Suprapubic skin (tissue), 4 donors: ENCODE measurements around the gene NTM. TPM values are rescaled to one million over a fixed set of nuclear protein-coding genes. Genes with fewer than 3 reads are reported as not detected.

Experiments used
- DNase-seq, 2 donors: peaks; one replicate each; pipeline ENCODE4 v3.0.0-alpha.2; 2019; ENCODE audit warnings: low spot score in 2 of 2
- H3K27ac ChIP-seq: fragments of 200-600 bp; sonication (generic); one replicate; pipeline ENCODE4 v1.5.1; 2019
- H3K27me3 ChIP-seq: fragments of 200-600 bp; sonication (generic); one replicate; pipeline ENCODE4 v1.5.1; 2019
- H3K36me3 ChIP-seq: fragments of 200-600 bp; sonication (generic); one replicate; pipeline ENCODE4 v1.5.1; 2019
- H3K4me1 ChIP-seq: fragments of 200-600 bp; sonication (generic); one replicate; pipeline ENCODE4 v1.5.1; 2019
- H3K4me3 ChIP-seq: fragments of 200-600 bp; sonication (generic); one replicate; pipeline ENCODE4 v1.5.1; 2019; ENCODE audit warnings: mild to moderate bottlenecking
- H3K9me3 ChIP-seq: fragments of 200-600 bp; sonication (generic); one replicate; pipeline ENCODE4 v1.5.1; 2019
- CTCF ChIP-seq, 2 donors: fragments of 200-600 bp in 1 of 2; fragments of 450-650 bp in 1 of 2; sonication (generic) in 1 of 2; IDR thresholded peaks; one replicate each; pipeline ENCODE4 v1.5.1; 2016 to 2019; ENCODE audit warnings: antibody characterized with exemption in 2 of 2, mild to moderate bottlenecking in 1 of 2, moderate library complexity in 1 of 2
- EP300 ChIP-seq: sonication (generic); formaldehyde crosslinking; IDR thresholded peaks from one replicate; pipeline ENCODE4 v1.6.1; 2017; ENCODE audit warnings: antibody characterized with exemption
- POLR2A ChIP-seq, 2 donors: fragments of 450-650 bp; IDR thresholded peaks; one replicate each; pipeline ENCODE4 v1.6.1; 2017; ENCODE audit warnings: antibody characterized with exemption in 2 of 2, mild to moderate bottlenecking in 2 of 2, moderate library complexity in 2 of 2
- POLR2AphosphoS5 ChIP-seq, 3 donors: sonication (generic); formaldehyde crosslinking; IDR thresholded peaks; one replicate each; pipeline ENCODE4 v1.6.1; 2017; ENCODE audit warnings: antibody characterized with exemption in 3 of 3
- WGBS: methylation state at CpG from one replicate; pipeline ENCODE4 v1.1.5; 2018; 5-methylcytosine and 5-hydroxymethylcytosine counted together
- total RNA-seq, 4 donors: library from RNA; depleted of rRNA; stranded (reverse); fragments of >200 nt; gene quantifications; one replicate each; pipeline ENCODE4 v1.1.0, GENCODE V29; 2016

The NTM gene
- total RNA-seq, 4 donors from 2014 or later = 0.19 to 19.1 (median 2.1) TPM

GRCh38 chr11:132343445-132344175 lies 973.2 kb downstream of the NTM start:
- H3K4me1 ChIP-seq = no peaks in the 10 kb centered on the region
- H3K36me3 ChIP-seq = no peaks in the 10 kb centered on the region
- no peak for DNase-seq

GRCh38 chr11:132346558-132347148 lies 976.2 kb downstream of the NTM start:
- no peak for TF ChIP-seq POLR2AphosphoS5 (IDR thresholded peaks at IDR 0.05)
- TF ChIP-seq EP300 = no peak
- TF ChIP-seq CTCF (IDR thresholded peaks at IDR 0.05) = no peak
- TF ChIP-seq POLR2A (IDR thresholded peaks at IDR 0.05) = no peak
- WGBS = 75% methylated on average over 6 of the region's 6 CpGs
- H3K9me3 ChIP-seq = no peaks in the 10 kb centered on the region

More at GRCh38 chr11:132343445-132344175, 973.2 kb downstream of the NTM start:
- Histone ChIP-seq H3K27ac (no peak overlapping the region), H3K4me3 (no peak overlapping the region), H3K9me3 (no peaks in the 10 kb centered on the region), H3K27me3 (no peaks in the 10 kb centered on the region)
- TF ChIP-seq POLR2AphosphoS5 (IDR thresholded peaks at IDR 0.05) (no peak), CTCF (IDR thresholded peaks at IDR 0.05) (no peak), EP300 (no peak), POLR2A (IDR thresholded peaks at IDR 0.05) (no peak)
- WGBS = 40% methylated on average over 5 of the region's 5 CpGs

GRCh38 chr11:132347156-132348090 lies 977.0 kb downstream of the NTM start:
- H3K36me3 ChIP-seq = no peaks in the 10 kb centered on the region
- H3K4me1 ChIP-seq = no peaks in the 10 kb centered on the region
- H3K27ac ChIP-seq = no peak overlapping the region
- H3K27me3 ChIP-seq = peaks cover 3% of the 10 kb centered on the region
- H3K4me3 ChIP-seq = no peak overlapping the region
- 67% methylated on average over 21 of the region's 22 CpGs for WGBS
- DNase-seq = no peak
- no peaks in the 10 kb centered on the region for H3K9me3 ChIP-seq
- TF ChIP-seq POLR2AphosphoS5 (IDR thresholded peaks at IDR 0.05) (no peak), CTCF (IDR thresholded peaks at IDR 0.05) (no peak), POLR2A (IDR thresholded peaks at IDR 0.05) (no peak), EP300 (no peak)

More at GRCh38 chr11:132346558-132347148, 976.2 kb downstream of the NTM start:
- no peak for DNase-seq
- Histone ChIP-seq H3K4me1 (no peaks in the 10 kb centered on the region), H3K4me3 (no peak overlapping the region), H3K27me3 (peaks cover 3% of the 10 kb centered on the region), H3K36me3 (no peaks in the 10 kb centered on the region), H3K27ac (no peak overlapping the region)

GRCh38 chr11:132349811-132350733 lies 979.7 kb downstream of the NTM start:
- Histone ChIP-seq H3K4me1 (no peaks in the 10 kb centered on the region), H3K27me3 (peaks cover 3% of the 10 kb centered on the region), H3K4me3 (no peak overlapping the region), H3K27ac (no peak overlapping the region), H3K36me3 (no peaks in the 10 kb centered on the region), H3K9me3 (no peaks in the 10 kb centered on the region)
- DNase-seq = no peak
- TF ChIP-seq EP300 = no peak
- TF ChIP-seq POLR2A (IDR thresholded peaks at IDR 0.05) = no peak
- no peak for TF ChIP-seq CTCF (IDR thresholded peaks at IDR 0.05)
- TF ChIP-seq POLR2AphosphoS5 (IDR thresholded peaks at IDR 0.05) = no peak
- 84% methylated on average over 7 of the region's 7 CpGs for WGBS
